Measurements from ENCODE around the gene STK10.
"Not testable (repeated sequence)": the region's sequence is repeated elsewhere in the genome, so short reads cannot be mapped to it uniquely, and the experiment has no call there.

Gene STK10

GRCh38 chr5:172054611-172055153 is 133.3 kb downstream of the STK10 start:
- no peak for DNase-seq (ENCODE audit: low spot score)

DNA sequence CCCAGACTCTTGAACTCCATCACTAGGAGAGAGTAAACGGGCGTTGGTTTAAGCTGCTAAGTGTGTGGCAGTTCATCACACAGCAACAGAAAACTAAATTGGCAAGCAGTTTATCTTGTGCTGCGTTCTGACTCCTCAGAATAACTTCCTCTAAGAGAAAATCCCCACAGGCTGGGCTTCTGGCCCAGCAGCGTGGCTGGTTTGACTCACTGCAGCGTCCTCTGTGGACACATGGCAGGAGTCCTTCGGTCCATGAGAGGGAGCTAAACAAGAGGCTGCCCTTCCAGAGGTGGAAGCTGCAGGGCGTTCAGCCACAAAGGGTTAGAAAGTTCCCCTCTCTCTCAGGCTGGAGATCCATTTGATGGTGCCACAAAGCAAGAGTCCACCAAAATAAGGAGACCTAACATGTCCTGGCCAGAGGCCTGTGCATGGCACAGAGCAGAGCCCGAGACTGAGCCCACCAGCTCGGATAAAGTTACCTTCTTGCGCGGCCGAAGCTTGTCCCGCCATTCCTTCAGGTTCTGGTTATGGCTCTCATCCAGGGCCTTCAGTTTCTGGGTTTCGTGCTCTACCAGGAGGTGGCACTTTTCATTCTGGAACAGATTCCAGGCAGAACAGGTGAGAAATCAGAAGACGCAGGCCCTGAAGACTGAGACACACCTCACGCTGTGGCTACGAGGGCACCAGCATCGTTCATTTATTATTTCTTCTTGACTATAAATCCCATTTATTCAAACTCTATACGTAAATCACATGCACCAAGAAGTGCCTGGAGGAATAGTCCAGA is 135.4 kb downstream of the STK10 start:
- DNase-seq (ENCODE audit: low spot score): no peak

- no peak for DNase-seq (ENCODE audit: low spot score)
Observed at GRCh38 chr5:172051643-172052339, 136.2 kb downstream of the STK10 start.

- no peak for DNase-seq (ENCODE audit: low spot score)
Observed at GRCh38 chr5:172050080-172050479, 137.9 kb downstream of the STK10 start.

DNA sequence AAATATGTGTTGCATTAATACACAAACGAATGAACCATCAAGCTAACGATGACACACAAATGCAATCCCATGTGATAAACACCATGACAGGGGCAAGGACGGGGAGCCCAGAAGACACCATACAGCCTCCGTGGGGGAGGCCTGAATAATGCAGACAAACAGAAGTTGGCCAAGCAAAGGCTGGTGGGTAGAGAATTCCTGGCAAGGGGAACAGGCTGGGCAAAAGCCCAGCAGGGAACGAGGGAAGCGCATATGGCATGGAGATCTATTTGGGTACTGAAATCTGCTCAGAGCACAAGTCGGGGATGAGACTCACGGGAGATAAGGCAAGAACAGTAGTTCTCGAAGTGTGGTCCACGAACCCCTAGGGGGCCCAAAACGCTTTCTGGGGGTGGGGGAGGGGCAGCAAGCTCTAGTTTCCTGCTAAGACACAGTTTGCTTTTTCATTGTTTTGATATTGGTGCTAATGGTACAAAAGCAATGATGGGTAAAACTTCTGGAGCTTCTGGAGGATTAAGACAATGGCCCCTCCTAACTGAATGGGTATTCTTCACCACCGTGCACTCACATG is 138.7 kb downstream of the STK10 start:
- no peak for DNase-seq (ENCODE audit: low spot score)

DNA sequence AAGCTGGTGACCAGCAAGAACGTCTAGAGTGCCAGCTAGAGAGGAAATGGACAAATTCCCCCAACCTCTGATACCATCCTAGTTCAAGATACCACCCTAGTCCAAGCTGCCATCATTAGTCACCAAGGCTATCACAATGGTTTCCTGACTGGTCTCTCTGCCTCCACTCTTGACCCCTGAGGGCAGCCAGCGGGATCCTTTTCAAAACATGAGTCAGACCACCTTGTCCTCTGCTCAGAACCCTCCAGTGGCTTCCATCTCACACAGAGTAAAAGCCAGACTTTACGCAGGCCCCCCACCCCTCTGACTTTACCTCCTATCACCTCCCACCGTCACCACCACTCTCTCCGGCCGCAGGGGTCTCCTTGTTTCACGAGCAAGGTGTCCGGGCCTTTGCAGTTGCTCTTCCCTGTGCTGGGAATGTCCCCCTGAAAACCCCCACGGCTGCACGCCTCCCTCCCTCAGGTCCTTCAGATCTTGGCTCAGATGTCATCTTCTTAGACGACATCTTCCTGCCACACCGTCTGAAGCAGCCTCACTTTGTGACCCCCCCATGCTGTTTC is 139.4 kb downstream of the STK10 start:
- DNase-seq (ENCODE audit: low spot score): no peak

GRCh38 chr5:172048170-172048422 is 139.9 kb downstream of the STK10 start:
- DNase-seq (ENCODE audit: low spot score): no peak

DNA sequence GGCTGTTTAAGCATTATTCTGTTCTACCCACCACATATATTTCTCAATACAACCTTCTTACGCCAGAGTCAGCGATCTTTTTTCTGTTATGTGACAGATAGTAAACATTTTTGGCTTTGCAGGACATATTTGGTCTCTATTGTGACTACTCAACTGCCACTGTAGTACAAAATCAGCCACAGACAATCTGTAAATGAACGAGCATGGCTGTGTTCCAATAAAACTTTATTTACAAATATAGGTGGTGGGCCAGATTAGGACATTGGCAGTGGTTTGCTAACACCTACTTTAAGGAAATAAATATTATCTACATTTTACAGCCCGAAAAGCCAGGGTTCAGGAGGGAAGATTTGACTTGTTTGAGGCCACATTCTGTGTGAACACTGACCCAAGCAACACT is 141.4 kb downstream of the STK10 start:
- no peak for DNase-seq (ENCODE audit: low spot score)

- DNase-seq (ENCODE audit: low spot score): no peak
Observed at GRCh38 chr5:172045315-172045632, 142.8 kb downstream of the STK10 start.

DNA sequence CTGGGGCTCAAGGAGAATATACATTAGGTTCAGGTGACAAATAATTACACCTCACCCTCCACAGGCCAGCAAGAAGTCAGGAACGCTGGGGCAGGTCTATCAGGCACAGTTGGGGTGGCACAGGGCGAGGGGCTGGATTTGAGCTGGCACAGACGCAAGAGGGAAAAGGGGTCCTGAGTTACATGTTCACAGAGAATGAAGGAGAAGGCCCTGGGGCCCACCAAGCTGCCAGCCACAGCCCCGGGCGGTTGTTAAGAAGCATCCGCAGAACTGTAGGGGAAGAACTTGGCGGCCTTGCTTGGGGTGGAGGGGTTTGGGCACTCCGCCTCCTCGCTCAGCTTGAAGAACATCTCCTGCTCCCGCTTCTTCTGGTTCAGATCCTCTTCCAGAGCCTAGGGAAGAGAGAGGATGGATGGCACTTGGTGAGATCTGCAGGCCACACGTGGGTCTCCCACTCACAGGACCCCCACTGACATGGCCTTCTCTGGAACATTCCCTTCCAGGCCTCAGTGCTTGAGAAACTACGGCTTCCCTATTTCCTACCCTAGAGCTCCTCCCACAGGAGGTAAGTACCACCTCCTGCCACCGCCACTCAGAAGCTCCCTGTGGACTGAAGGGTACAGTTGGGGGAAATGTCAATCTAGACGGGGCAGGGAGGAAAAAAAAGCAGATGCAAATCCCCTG is 143.3 kb downstream of the STK10 start:
- DNase-seq (ENCODE audit: low spot score): no peak

DNA sequence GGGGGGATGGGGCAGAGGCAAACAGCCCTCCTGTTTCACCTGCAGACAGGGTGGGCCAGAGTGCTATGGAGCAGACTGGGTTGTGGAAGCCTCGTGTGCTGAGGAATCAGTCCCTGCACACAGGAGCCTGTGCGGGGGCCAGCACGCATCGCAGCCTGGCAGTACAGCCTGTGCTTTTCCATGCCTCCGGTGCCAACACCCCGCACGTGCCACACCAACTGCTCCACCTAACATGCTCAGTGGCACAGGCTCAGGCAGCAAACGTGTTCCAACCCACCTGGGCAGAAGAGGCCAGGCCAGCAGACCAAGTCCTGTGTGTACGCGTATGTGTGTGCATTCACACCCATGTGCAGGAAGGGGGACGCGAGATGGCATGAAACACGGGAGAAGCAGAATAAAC is 144.2 kb downstream of the STK10 start:
- DNase-seq (ENCODE audit: low spot score): no peak

DNA sequence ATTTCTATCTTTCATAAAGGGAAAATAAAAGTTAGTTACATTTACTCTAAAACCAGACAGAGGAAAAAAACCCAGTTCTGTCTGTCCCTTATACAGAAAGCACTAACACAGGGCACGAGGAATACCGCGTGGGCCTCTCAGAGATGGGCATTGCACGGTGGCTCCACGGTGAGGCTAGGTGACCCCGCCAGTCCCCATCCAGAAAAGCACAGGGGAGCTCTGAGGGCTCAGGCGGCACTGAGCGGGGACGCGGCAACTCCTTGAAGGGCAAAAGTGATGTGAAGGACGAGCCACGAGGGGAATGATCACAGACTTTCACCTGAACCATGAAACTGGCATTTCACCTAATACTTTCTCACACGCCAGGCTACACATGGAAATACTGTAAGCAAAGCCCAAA is 145.8 kb downstream of the STK10 start:
- DNase-seq (ENCODE audit: low spot score): no peak

DNA sequence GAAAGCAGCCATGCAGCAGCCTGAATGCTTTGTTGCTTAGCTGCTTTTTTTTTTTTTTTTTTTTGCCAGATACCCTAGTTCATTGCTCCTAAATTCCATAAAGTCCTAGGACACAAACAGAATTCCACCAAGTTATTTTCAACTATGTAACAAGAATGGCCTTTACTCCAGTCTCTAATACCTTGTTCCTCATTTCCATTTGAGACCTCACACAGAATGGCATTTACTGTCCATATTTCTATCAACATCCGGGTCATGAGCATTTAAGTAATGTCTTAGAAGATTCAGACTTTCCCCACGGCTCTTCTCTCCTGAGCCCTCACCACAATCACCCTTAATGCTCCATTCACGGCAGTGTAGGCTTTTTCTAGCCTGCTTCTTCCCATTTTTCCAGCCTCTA is 149.9 kb downstream of the STK10 start:
- no peak for DNase-seq (ENCODE audit: low spot score)

DNA sequence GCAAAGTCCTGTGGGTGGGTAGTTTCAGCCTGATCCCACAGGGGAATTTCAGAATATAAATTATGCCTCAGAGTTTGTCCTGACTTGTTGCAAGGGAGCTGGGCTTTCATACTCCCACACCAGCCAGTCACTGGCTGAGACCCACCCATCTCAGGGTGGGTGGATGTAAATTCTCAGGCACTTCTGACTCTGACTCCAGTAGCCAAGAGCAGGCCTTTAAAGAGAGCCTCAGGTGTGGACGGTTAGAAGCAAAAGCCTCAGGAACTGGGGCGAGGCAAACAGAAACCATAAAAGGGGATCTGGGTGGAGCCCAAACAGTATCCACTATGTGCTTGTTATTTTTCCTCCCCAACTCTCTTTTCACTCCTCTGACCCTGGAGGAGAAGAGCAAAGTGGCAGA is 153.0 kb downstream of the STK10 start:
- no peak for DNase-seq (ENCODE audit: low spot score)

- DNase-seq (ENCODE audit: low spot score): no peak
Observed at GRCh38 chr5:172031894-172032461, 156.0 kb downstream of the STK10 start.

- no peak for DNase-seq (ENCODE audit: low spot score)
Observed at GRCh38 chr5:172029876-172030275, 158.1 kb downstream of the STK10 start.

DNA sequence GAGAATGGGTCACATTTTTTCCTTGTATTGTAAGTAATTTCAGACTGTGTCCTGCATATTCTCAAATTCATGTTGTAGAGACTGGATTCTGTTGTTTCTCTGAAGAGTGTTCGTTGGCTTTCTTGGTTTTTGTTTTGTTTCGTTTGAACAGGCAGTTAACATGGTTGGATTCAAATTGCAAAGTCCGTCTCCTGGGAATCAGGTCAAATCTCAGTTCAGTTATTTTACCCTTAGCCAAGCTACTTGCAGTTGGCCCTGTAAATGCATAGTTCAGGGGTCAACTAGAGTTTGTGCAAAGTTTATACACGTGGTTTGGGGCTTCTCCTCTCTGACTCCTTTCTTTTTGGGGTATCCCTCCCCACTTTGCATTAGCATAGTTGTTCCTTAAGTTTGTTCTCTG is 159.9 kb downstream of the STK10 start:
- DNase-seq (ENCODE audit: low spot score): no peak

DNA sequence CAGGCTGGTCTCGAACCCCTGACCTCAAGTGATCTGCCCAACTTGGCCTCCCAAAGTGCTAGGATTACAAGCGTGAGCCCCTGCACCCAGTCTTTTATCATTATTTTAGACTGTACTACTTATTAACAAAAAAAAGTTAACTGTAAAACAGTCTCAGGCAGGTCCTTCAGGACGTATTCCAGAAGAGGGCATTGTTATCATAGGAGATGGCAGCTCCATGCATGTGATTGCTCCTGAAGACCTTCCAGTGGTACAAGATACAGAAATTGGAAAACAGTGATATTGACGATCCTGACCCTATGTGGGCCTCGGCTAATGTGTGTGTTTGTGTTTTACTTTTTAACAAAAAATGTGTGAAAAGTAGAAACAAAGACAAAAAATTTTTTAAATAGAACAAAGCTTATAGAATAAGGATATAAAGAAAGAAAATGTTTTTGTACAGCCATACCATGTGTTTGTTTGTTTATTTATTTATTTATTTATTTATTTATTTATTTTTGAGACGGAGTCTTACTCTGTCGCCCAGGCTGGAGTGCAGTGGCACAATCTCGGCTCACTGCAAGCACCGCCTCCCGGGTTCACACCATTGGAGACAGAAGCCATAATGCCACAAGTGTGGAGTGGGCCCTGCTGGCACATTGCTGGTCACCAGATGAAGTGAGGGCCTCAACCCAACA is 167.8 kb downstream of the STK10 start:
- not testable (repeated sequence) for DNase-seq (ENCODE audit: low spot score)

DNA sequence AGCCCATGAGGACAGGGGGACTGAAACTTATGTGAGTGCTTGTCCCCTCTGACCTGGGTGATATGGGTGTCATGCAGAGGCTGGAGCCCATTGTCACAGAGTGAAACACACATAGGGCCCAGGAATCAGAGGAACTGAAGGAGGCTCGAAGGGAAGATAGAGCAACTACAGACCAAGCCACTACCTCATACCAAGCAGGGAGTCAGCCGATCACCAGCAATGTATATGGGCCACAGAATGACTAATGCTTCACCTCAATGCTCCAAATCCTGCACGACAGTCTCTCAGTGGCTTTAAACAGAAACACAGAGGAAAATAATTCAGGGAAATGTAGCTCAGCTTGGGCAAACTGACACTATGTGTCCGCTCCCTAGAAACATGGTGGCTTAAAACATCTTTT is 172.7 kb downstream of the STK10 start:
- DNase-seq (ENCODE audit: low spot score): no peak

DNA sequence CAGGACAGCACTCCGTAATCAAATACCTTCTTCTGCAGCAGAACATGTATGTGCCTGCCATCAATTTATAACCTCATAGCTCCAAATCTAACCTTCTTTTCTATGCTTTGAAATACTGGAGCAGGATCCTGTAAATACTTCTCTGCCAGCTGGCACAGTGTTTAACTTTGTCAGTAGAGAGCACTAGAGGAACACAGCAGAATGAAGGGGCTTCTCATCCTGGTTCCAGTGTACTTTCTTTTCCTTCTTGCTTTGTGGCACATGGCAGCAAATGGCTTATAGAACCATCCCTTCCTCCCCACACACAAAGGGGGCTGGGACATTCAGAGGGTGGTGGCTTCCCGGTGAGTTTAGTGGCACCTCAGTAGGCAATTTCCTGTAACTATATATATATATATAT is 177.7 kb downstream of the STK10 start:
- DNase-seq (ENCODE audit: low spot score): no peak

DNA sequence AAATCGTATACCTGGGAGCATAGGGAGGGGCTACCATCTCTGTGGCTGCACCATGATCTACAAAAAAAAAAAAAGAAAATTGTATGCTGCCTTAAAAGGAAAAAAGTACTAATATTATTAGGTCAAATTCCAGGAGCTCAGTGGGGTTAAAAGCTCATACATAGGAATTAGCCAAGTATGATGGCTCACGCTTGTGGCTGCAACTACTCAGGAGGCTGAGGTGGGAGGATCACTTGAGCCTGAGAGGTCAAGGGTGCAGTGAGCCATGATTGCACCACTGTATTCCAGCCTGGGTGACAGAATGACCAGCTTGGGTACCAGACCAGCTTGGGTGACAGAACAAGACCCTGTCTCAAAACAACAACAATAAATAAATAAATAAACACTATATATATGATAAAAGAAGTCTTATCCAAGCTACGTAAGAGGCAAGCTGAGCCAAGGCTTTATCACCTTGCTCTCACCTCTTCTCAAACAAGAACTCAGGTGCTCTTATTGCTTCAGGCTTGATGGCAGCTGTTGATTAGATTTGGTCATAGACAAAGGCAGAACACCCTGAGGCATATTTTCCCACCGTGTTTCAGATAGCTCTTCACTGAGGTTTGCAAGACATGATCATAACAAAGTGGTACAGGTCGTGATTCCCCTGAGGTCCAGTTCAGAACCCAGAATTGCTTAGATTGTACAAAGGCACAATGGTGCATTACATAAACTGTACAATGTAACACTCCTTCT is 178.3 kb downstream of the STK10 start:
- no peak for DNase-seq (ENCODE audit: low spot score)
